ENCODE measurements around the gene CNIH4.

GRCh38 chr1:224317383-224318045 lies 39.2 kb upstream of the CNIH4 start:
- TF ChIP-seq POLR2AphosphoS5 (IDR thresholded peaks at IDR 0.05; ENCODE audit: low read depth) (no peak), EZH2phosphoT487 (IDR thresholded peaks at IDR 0.05; ENCODE audit: unreplicated experiment) (no peak), CREB1 (CRISPR knock-in tag; IDR thresholded peaks at IDR 0.05; ENCODE audit: low read depth) (no peak)
- TF ChIP-seq, protein P1, sequence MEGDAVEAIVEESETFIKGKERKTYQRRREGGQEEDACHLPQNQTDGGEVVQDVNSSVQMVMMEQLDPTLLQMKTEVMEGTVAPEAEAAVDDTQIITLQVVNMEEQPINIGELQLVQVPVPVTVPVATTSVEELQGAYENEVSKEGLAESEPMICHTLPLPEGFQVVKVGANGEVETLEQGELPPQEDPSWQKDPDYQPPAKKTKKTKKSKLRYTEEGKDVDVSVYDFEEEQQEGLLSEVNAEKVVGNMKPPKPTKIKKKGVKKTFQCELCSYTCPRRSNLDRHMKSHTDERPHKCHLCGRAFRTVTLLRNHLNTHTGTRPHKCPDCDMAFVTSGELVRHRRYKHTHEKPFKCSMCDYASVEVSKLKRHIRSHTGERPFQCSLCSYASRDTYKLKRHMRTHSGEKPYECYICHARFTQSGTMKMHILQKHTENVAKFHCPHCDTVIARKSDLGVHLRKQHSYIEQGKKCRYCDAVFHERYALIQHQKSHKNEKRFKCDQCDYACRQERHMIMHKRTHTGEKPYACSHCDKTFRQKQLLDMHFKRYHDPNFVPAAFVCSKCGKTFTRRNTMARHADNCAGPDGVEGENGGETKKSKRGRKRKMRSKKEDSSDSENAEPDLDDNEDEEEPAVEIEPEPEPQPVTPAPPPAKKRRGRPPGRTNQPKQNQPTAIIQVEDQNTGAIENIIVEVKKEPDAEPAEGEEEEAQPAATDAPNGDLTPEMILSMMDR (conservative IDR thresholded peaks at IDR 0.05; ENCODE audit: low read depth in 2 of 2) = no peak
- TF ChIP-seq, protein P2, sequence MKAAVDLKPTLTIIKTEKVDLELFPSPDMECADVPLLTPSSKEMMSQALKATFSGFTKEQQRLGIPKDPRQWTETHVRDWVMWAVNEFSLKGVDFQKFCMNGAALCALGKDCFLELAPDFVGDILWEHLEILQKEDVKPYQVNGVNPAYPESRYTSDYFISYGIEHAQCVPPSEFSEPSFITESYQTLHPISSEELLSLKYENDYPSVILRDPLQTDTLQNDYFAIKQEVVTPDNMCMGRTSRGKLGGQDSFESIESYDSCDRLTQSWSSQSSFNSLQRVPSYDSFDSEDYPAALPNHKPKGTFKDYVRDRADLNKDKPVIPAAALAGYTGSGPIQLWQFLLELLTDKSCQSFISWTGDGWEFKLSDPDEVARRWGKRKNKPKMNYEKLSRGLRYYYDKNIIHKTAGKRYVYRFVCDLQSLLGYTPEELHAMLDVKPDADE (IDR thresholded peaks at IDR 0.05) = no peak
